ENCODE measurements around the gene ITPK1.

DNA sequence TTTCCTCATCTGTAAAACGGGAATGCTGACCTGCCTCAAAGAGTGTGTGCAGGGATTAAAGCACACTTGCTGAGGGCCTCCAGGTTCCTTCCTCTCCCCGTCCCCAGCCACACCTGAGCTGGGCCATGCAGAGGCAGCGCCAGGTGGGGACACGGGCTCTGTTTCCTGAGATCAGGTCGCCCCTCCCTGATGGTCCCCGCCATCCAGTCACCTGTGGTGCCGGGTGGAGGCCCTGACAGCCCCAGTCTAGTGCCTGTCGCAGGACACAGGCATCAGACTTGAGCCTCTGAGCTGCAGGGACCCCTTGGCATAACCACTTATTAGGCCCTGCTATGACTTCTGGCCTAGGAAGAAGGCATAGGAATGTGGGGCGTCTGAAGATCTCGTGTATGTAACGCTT is 180.3 kb downstream of the ITPK1 start:
- no peak for TF ChIP-seq CTCF (IDR thresholded peaks at IDR 0.05)
- no peak for TF ChIP-seq POLR2A (IDR thresholded peaks at IDR 0.05)
